ENCODE measurements around the gene CCNL1.

The CCNL1 gene

GRCh38 chr3:157126365-157126764 is 33.6 kb downstream of the CCNL1 start:
- DNase-seq (ENCODE audit: extremely low read depth in 1 of 2, low read depth in 1 of 2), result no peak

GRCh38 chr3:157125101-157125500 is 34.8 kb downstream of the CCNL1 start:
- no peak for DNase-seq (ENCODE audit: extremely low read depth in 1 of 2, low read depth in 1 of 2)

GRCh38 chr3:157123621-157124020 is 36.3 kb downstream of the CCNL1 start:
- no peak for DNase-seq (ENCODE audit: extremely low read depth in 1 of 2, low read depth in 1 of 2)

- DNase-seq (ENCODE audit: extremely low read depth in 1 of 2, low read depth in 1 of 2), result no peak
Observed at GRCh38 chr3:157122832-157123427, 37.0 kb downstream of the CCNL1 start.

DNA sequence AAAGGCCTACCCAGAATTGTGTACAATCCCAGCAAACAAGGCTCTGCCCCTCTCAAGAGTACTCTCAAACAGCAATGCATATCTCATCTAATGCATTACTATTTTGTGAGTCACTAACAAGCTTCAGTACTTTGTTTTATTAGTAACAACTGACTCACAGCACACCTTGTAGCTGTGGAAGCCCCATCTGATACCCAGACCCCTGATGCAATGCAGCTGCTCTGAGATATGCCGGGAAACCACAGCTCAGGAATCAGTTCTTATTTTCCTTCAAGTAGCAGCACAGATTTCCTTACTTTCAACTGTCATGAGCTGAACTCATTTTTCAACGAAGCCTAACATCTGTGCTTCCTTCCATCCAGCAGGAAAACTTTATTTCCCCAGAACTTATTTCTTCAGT is 37.8 kb downstream of the CCNL1 start:
- no peak for DNase-seq (ENCODE audit: extremely low read depth in 1 of 2, low read depth in 1 of 2)

GRCh38 chr3:157121522-157121921 is 38.4 kb downstream of the CCNL1 start:
- no peak for DNase-seq (ENCODE audit: extremely low read depth in 1 of 2, low read depth in 1 of 2)

DNA sequence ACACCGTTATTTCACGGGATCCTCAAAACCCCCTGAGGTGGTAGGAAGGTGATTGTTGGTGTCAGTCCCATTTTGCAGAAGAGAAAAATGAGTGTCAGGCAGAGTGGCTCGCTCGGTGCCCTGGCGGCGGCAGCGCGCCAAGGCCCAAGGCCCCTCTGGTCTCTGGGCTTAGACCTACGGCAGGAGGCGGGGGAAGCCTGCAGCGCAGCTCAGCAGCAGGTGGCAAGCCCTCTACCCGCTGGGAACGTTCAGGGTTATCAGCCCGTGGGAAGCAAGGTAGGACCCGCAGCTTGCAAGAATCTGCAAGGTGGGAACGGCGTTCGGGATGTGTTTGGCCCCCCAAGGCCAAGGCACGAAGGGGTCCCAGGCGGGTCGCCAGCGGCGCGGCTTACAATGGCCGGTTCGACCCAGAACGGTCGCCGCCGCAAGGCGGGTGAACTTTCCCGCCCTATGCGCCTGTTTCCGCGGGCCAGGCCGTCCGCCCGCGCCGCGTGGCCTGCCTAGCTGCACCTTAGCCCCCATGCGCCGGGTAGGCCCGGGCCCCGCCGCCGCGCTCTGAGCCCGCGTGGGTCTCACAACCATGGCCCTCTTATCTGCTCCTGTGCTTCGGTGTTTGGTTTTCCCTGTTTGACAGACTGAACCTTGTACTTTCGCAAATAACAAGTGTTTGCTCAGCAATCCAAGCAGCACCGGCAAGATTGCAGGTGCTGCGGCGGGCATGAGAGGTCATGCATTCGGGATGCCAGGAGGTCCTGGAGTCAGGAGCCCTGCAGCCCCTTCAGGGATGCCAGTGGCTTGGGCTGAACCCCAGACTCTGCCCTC is 39.7 kb downstream of the CCNL1 start:
- DNase-seq (ENCODE audit: extremely low read depth in 1 of 2, low read depth in 1 of 2), result no peak

DNA sequence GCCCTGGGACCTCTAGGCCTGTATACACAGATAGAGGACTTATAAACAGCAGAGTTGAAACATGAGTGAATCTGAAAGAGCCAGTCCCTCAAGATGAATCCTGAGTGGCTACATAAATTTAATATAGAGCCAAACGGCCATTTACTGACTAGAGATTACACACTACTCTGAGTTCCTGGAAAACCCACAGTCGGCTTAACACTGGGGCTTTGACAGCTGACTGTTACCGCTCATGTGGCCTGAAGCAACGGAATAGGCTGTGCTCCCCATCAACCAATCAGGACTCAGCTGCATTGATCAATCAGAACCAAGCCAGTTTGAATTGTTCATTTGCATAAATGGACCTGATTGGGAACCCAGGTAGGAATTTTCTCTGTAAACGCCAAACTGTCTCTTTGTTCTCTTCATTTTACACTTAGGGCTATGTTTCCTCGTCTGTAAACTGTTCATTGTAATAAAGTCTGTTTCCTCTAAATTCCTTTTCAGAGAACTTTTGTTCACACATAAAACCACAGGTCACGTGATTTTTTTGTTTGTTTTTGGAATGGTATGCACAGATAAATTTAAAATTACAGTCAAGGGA is 40.5 kb downstream of the CCNL1 start:
- DNase-seq (ENCODE audit: extremely low read depth in 1 of 2, low read depth in 1 of 2), result no peak

- no peak for DNase-seq (ENCODE audit: extremely low read depth in 1 of 2, low read depth in 1 of 2)
Observed at GRCh38 chr3:157117875-157118654, 41.9 kb downstream of the CCNL1 start.

DNA sequence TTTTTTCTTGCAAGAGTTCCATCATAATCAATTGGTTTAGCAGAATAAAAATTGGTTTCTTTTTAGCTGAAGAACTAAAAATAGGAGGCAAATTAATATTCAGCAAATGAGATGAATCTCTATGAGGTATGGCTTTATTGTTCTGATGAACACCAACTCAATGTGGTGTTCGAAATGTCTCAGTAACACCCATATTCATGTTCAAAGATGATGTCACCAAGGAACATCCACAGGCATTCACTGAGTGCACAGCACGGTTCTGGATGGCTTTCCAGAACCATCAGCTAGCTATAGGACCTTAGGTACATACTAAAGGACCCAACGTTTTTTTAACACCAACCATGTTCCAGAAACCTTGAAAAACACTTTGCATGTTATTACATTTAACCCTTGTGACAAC is 42.7 kb downstream of the CCNL1 start:
- DNase-seq (ENCODE audit: extremely low read depth in 1 of 2, low read depth in 1 of 2), result no peak

DNA sequence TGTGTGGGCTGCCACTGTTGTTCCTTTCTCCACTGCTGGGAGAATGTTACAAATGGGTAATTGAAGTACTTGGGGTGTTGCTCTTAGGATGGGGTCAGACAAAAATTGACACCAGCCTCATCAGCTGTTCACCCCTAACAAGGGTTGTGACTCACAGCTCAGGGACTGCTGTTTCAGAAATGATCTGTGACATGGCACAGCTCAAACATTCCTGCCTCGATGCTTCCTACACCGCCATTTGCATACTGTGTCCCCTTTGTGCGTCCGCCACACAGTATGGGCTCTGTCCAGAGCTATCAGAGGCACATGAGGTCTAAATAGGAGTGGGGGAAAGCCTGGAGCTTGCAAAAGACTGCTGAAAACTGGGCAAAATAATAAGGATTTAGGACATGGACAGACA is 43.9 kb downstream of the CCNL1 start:
- DNase-seq (ENCODE audit: extremely low read depth in 1 of 2, low read depth in 1 of 2), result no peak

GRCh38 chr3:157115069-157116006 is 44.6 kb downstream of the CCNL1 start:
- no peak for DNase-seq (ENCODE audit: extremely low read depth in 1 of 2, low read depth in 1 of 2)

- no peak for DNase-seq (ENCODE audit: extremely low read depth in 1 of 2, low read depth in 1 of 2)
Observed at GRCh38 chr3:157113832-157114505, 46.0 kb downstream of the CCNL1 start.

DNA sequence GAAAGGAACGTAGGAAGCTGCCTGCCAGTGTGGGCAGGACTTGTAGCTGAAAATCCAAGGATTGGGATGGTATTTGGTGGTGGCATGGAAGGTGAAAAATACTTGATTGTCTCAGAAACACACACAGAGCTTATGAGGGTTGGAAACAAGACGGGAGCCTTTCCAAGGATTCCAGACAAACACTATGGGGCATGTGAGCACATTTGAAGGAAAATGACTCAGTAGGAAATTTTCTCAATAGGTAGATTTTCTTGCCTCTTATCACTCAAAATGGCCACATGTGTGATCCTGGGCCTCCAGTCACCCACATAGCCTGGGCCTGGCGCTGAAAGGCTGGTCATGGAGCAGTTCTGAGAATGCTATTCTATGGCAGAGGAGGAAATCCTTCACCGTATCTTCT is 47.4 kb downstream of the CCNL1 start:
- DNase-seq (ENCODE audit: extremely low read depth in 1 of 2, low read depth in 1 of 2), result no peak

DNA sequence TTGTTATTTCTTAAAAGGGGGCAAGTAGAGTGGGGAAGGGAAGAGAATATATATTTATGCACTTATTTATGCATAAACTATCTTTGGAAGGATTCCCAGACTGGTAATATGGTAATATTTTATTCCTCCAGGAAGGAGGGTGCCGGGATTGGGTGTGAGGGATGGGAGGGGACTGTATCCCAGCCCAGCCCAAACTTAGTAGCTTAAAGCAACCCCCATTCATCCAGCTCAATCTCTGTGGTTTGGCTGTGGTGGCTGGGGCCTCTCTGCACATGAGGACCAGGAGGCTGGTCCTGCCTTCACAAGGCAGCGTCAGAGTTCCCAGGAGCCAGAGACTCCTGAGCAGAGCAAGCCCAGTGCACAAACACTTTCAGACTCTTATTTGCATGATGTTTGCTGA is 48.4 kb downstream of the CCNL1 start:
- no peak for DNase-seq (ENCODE audit: extremely low read depth in 1 of 2, low read depth in 1 of 2)

GRCh38 chr3:157110761-157111278 is 49.1 kb downstream of the CCNL1 start:
- DNase-seq (ENCODE audit: extremely low read depth in 1 of 2, low read depth in 1 of 2), result no peak

- DNase-seq (ENCODE audit: extremely low read depth in 1 of 2, low read depth in 1 of 2), result no peak
Observed at GRCh38 chr3:157109267-157110141, 50.4 kb downstream of the CCNL1 start.

GRCh38 chr3:157107644-157108133 is 52.3 kb downstream of the CCNL1 start:
- no peak for DNase-seq (ENCODE audit: extremely low read depth in 1 of 2, low read depth in 1 of 2)

Measured in stimulated activated CD8-positive, alpha-beta memory T cell treated with anti-CD3 and anti-CD28 coated beads, Interleukin-7, amount 100 ng/mL, for 48 hours (primary cell).